ENCODE measurements around the gene ZMYM4.

GRCh38 chr1:35426097-35426586, 157.6 kb downstream of the ZMYM4 start:
- TF ChIP-seq CTCF (IDR thresholded peaks at IDR 0.05): no peak
- TF ChIP-seq POLR2A (IDR thresholded peaks at IDR 0.05): no peak
- no peak for TF ChIP-seq EP300 (IDR thresholded peaks at IDR 0.05)

Measured in stomach (tissue), 4 donors.